Breast epithelium (tissue), 3 donors: Measurements from ENCODE around the gene GK.
"Not testable (repeated sequence)": the region's sequence is repeated elsewhere in the genome, so short reads cannot be mapped to it uniquely, and the experiment has no call there.

Source experiments
- CTCF ChIP-seq, 3 donors: fragments of 450-650 bp; IDR thresholded peaks; one replicate each; pipeline ENCODE4 v1.5.1; 2016 to 2017; ENCODE audit warnings: antibody characterized with exemption in 3 of 3, mild to moderate bottlenecking in 3 of 3, moderate library complexity in 3 of 3
- POLR2A ChIP-seq: fragments of 450-650 bp; IDR thresholded peaks from one replicate; pipeline ENCODE4 v1.6.1; 2016; ENCODE audit warnings: antibody characterized with exemption, mild to moderate bottlenecking, moderate library complexity
- POLR2AphosphoS5 ChIP-seq, 3 donors: sonication (generic); formaldehyde crosslinking; IDR thresholded peaks; one replicate each; pipeline ENCODE4 v1.6.1; 2017; ENCODE audit warnings: antibody characterized with exemption in 3 of 3

GRCh38 chrX:30773764-30774163 is 120.5 kb downstream of the GK start:
- TF ChIP-seq CTCF (IDR thresholded peaks at IDR 0.05); POLR2AphosphoS5 (IDR thresholded peaks at IDR 0.05); POLR2A: not testable (repeated sequence)
